Endodermal cell (in vitro differentiated cells): ENCODE results near the gene CNTNAP1. TPM values are rescaled to one million over a fixed set of nuclear protein-coding genes. Genes with fewer than 3 reads are reported as not detected.

Source experiments
- DNase-seq: peaks from one replicate; pipeline ENCODE4 v3.0.0-alpha.2; 2017
- H3K27ac ChIP-seq: 2 replicates; pipeline ENCODE4 v1.5.1; 2013; ENCODE audit warnings: mild to moderate bottlenecking, low read depth, low read length, moderate library complexity
- H3K27me3 ChIP-seq: 2 replicates; pipeline ENCODE4 v1.6.1; 2013; ENCODE audit warnings: mild to moderate bottlenecking, low read length, moderate library complexity; ENCODE audit not compliant: insufficient read depth, control insufficient read depth, poor library complexity, severe bottlenecking
- H3K36me3 ChIP-seq: 2 replicates; pipeline ENCODE4 v1.7.0; 2013; ENCODE audit warnings: mild to moderate bottlenecking, low read length, moderate library complexity; ENCODE audit not compliant: control insufficient read depth, insufficient read depth
- H3K4me1 ChIP-seq: one replicate; pipeline ENCODE4 v1.7.0; 2013; ENCODE audit warnings: low read length; ENCODE audit not compliant: control insufficient read depth, insufficient read depth
- H3K4me3 ChIP-seq: 2 replicates; pipeline ENCODE4 v1.5.1; 2013; ENCODE audit warnings: mild to moderate bottlenecking, low read length, moderate library complexity
- H3K9ac ChIP-seq: 2 replicates; pipeline ENCODE4 v1.6.1; 2013; ENCODE audit warnings: mild to moderate bottlenecking, low read length, moderate library complexity; ENCODE audit not compliant: poor library complexity, severe bottlenecking; ENCODE audit errors: extremely low read depth
- H3K9me3 ChIP-seq: 2 replicates; pipeline ENCODE4 v1.6.1; 2013; ENCODE audit warnings: mild to moderate bottlenecking, low read length, moderate library complexity; ENCODE audit not compliant: control insufficient read depth
- H3K27ac Mint-ChIP-seq: 2 replicates; pipeline ENCODE4 v1.8.0; 2020; ENCODE audit warnings: mixed read lengths
- H3K27me3 Mint-ChIP-seq: 2 replicates; pipeline ENCODE4 v1.8.0; 2021; ENCODE audit warnings: mild to moderate bottlenecking, mixed read lengths; ENCODE audit not compliant: insufficient read depth
- H3K36me3 Mint-ChIP-seq: 2 replicates; pipeline ENCODE4 v1.8.0; 2020; ENCODE audit warnings: low read depth, mixed read lengths
- H3K4me1 Mint-ChIP-seq: 2 replicates; pipeline ENCODE4 v1.8.0; 2020; ENCODE audit warnings: mixed read lengths
- H3K4me3 Mint-ChIP-seq: 2 replicates; pipeline ENCODE4 v1.8.0; 2020; ENCODE audit warnings: mild to moderate bottlenecking, moderate library complexity, mixed read lengths
- H3K9me3 Mint-ChIP-seq: 2 replicates; pipeline ENCODE4 v1.8.0; 2020; ENCODE audit warnings: mild to moderate bottlenecking, mixed read lengths
- WGBS, 2 experiments: methylation state at CpG; one replicate each; pipeline versions ENCODE4 v1.1.5 to v1.1.7; 2013; ENCODE audit warnings: missing lambda C conversion rate in 2 of 2, mixed read lengths in 1 of 2; ENCODE audit not compliant: insufficient coverage in 1 of 2, insufficient read length in 1 of 2; 5-methylcytosine and 5-hydroxymethylcytosine counted together
- total RNA-seq, 2 donors: library from RNA; stranded (reverse); fragmentation: NEBNext Ultra II Directional in 1 of 2; extraction: Animal tissue kit (Norgen Biotek cat#: 25700) in 1 of 2; gene quantifications; 2 replicates in 1 of 2; 3 replicates in 1 of 2; pipeline ENCODE4 v1.2.1, GENCODE V29; 2021
- TF ChIP-seq, protein P1 (sequence below): fragments of 200-600 bp; sonication (generic); conservative IDR thresholded peaks from 2 replicates; pipeline ENCODE4 v1.5.0; 2021; ENCODE audit warnings: antibody characterized with exemption, mild to moderate bottlenecking

Gene CNTNAP1
- total RNA-seq, 2 donors from 2014 or later: 9.9 to 18.9 TPM

DNA sequence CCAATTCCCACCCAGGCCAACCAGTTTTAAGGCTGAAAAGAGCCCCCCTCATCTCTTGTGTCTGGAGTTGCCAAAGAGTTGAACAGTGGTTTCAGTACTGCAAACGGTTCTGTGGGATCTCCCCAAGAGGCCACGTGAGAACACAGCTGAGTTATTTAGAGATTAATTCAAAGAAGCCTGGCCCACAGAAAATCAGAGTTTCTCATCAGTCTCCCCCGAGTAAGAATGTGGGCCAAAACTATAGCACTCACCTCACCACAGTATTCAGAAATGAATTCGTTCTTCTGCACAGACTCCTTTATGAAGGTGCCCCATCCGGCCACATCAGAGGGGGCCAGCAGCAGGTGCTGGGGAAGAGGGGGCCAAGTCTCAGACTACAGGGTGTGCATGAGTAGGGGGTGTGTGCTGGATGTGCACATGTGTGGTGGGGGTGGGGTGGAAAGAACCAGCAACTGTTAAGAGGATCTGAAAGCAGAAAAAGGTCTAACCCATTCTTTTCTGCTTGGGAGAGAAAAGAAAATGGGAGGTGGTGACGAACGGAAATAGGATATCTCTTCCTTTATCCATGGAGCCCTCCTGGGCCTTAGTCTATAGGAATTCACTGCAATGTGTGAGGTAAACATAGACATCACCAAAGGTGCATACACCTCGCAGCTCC lies 22.6 kb downstream of the CNTNAP1 start:
- Mint-ChIP-seq H3K27ac (no peak overlapping the region), H3K4me3 (no peak overlapping the region), H3K36me3 (peaks cover 49% of the 10 kb centered on the region), H3K9me3 (no peaks in the 10 kb centered on the region), H3K27me3 (no peaks in the 10 kb centered on the region), H3K4me1 (no peaks in the 10 kb centered on the region)
- DNase-seq: no peak
- Histone ChIP-seq H3K9ac (no peak overlapping the region), H3K9me3 (no peaks in the 10 kb centered on the region), H3K4me3 (no peak overlapping the region), H3K27me3 (no peaks in the 10 kb centered on the region), H3K36me3 (peaks cover 34% of the 10 kb centered on the region), H3K27ac (no peak overlapping the region), H3K4me1 (peaks cover 13% of the 10 kb centered on the region)
- WGBS, 2 experiments: 80 to 93% methylated on average over 4 to 8 of the region's 8 CpGs
- TF ChIP-seq, protein P1, sequence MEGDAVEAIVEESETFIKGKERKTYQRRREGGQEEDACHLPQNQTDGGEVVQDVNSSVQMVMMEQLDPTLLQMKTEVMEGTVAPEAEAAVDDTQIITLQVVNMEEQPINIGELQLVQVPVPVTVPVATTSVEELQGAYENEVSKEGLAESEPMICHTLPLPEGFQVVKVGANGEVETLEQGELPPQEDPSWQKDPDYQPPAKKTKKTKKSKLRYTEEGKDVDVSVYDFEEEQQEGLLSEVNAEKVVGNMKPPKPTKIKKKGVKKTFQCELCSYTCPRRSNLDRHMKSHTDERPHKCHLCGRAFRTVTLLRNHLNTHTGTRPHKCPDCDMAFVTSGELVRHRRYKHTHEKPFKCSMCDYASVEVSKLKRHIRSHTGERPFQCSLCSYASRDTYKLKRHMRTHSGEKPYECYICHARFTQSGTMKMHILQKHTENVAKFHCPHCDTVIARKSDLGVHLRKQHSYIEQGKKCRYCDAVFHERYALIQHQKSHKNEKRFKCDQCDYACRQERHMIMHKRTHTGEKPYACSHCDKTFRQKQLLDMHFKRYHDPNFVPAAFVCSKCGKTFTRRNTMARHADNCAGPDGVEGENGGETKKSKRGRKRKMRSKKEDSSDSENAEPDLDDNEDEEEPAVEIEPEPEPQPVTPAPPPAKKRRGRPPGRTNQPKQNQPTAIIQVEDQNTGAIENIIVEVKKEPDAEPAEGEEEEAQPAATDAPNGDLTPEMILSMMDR: no peak

DNA sequence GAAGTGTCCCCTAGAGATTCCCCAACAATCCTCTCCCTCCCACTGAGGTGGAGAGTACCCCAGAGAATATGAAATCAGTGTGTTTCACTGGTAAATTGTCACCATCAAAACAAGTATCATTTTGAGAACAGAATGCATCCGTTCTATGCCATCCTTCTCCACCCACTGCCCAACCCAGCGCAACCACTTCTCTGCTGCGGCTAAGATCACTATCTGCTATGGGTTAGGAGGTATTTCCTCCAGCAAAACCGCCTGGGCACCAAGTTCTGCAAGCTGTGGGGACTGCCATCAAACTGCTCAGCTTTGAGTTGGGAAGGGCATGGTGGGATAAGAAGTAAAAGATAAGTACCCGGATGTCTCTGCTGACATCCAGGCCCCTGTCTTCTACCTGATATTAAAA lies 24.4 kb downstream of the CNTNAP1 start:
- H3K9ac ChIP-seq: no peak overlapping the region
- H3K36me3 Mint-ChIP-seq: peaks cover 58% of the 10 kb centered on the region
- WGBS, 2 experiments: 88 to 100% methylated on average over 1 to 4 of the region's 5 CpGs

DNA sequence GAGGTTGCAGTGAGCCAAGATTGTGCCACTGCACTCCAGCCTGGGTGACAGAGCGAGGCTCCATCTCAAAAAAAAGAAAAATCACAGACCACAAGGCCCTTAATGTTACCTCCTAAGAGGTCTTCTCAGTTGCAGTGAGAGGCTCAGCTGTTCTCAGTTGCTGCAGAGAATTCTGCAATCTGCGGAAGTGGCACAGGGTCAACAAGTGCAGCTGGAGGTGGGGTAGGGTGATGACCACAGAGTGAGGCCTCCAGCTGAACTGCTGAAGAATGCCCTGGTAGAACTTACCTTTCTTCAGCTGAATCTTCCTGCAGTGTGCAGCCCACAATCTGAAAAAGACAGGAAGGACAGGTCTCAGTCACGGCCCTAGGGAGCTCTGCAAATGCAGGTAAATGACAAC lies 26.3 kb downstream of the CNTNAP1 start:
- Histone ChIP-seq H3K9ac (no peak overlapping the region), H3K36me3 (peaks cover 40% of the 10 kb centered on the region), H3K4me1 (peaks cover 13% of the 10 kb centered on the region), H3K4me3 (no peak overlapping the region), H3K27ac (no peak overlapping the region), H3K27me3 (no peaks in the 10 kb centered on the region), H3K9me3 (no peaks in the 10 kb centered on the region)
- Mint-ChIP-seq H3K4me3 (no peak overlapping the region), H3K27ac (no peak overlapping the region), H3K36me3 (peaks cover 63% of the 10 kb centered on the region), H3K4me1 (no peaks in the 10 kb centered on the region), H3K27me3 (no peaks in the 10 kb centered on the region), H3K9me3 (no peaks in the 10 kb centered on the region)
- TF ChIP-seq, protein P1: no peak
- 93 to 95% methylated on average over 3 of the region's 3 CpGs for WGBS, 2 experiments
- no peak for DNase-seq

More for the DNA sequence above, 24.4 kb downstream of the CNTNAP1 start:
- no peak for DNase-seq
- no peaks in the 10 kb centered on the region for H3K27me3 ChIP-seq
- Mint-ChIP-seq H3K4me1 (no peaks in the 10 kb centered on the region), H3K27me3 (no peaks in the 10 kb centered on the region), H3K4me3 (no peak overlapping the region), H3K9me3 (no peaks in the 10 kb centered on the region), H3K27ac (no peak overlapping the region)
- peaks cover 13% of the 10 kb centered on the region for H3K4me1 ChIP-seq
- TF ChIP-seq, protein P1: no peak
- no peaks in the 10 kb centered on the region for H3K9me3 ChIP-seq
- H3K4me3 ChIP-seq: no peak overlapping the region
- H3K27ac ChIP-seq: no peak overlapping the region
- peaks cover 38% of the 10 kb centered on the region for H3K36me3 ChIP-seq
